NK-92 treated with Interleukin-12 subunit alpha and Interleukin-12 subunit beta, amount 100 ng/mL, for 24 hours (cell line): Measurements from ENCODE around the gene NDST3.
"Not testable (repeated sequence)": the region's sequence is repeated elsewhere in the genome, so short reads cannot be mapped to it uniquely, and the experiment has no call there.

Source experiments
- DNase-seq: peaks from one replicate; lab custom pipeline; 2025; lab: John Stamatoyannopoulos, UW

NDST3 gene

DNA sequence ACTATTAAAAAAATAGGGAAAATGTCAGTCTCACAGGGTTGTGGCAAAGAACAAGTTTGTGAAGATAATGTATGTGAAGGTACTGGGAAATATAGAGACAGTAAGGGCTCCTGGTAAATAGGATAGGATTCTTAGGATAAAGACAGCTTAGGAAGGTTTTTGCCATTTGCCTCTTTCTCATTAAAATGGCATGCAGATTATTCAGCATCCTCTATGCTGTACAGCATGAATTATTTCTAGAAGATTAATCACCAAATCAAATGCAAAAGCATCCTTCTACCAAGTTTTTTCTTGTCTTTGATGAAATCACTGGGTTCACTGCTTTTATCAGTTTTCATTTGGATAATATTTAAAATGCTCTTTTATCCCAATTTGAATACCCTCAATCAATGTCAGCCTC, 142.8 kb downstream of the NDST3 start:
- no peak for DNase-seq

DNA sequence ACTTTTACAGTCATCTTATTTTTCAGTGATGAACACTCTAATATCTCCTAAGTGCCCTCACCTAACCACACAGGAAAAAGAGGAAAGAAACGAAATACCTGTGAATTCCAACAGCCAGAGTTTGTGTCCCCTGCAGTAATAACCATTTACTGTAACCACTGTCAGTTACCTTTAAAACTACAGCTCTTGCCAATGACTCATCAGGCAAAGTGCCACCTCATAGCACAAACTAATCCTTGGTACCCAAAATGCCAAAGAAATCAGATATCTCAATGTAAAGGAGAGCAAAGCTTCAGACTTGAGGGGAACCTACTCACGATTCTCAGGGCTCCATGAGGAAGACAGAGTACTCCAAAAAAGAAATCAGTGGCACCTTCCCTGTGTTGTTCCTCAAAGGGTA, 146.5 kb downstream of the NDST3 start:
- no peak for DNase-seq

DNA sequence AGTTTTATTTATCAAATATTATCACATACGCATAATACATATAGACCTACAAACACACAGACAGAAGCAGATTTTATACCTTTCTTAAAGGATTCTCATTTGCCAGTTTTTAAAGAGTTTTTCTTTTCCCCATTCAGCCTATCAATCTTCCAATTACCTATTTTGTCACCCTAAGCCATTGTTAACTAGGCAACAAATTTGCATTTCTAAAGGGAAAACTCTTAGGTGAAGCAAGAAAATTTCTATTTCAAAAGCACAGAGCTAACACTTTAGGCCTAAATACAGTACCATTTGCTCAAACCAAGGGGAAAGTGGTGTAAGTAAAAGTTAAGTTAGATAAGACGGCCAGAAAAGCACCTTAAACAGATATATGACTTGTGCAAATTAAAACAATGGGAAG, 156.6 kb downstream of the NDST3 start:
- DNase-seq, result no peak

DNA sequence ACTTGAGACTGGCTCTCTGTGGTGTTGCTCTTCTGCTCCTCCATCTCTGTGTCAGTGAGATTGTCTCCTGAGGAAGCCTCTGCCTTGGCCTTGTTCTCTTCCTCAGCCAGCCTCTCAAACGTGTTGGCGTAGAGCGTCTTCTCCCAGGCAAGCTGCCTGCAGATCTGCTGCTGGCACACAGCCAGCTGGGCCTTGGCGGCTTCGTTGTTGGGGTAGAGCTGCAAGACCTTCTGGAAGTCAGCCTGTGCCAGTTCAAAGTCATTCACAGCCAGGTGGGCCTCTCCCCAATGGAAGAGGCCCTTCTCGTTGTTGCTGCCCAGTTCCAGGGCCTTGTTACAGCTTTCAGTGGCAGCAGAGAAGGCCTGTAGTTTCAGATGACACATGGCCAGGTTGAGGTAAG, 159.1 kb downstream of the NDST3 start:
- no peak for DNase-seq

DNA sequence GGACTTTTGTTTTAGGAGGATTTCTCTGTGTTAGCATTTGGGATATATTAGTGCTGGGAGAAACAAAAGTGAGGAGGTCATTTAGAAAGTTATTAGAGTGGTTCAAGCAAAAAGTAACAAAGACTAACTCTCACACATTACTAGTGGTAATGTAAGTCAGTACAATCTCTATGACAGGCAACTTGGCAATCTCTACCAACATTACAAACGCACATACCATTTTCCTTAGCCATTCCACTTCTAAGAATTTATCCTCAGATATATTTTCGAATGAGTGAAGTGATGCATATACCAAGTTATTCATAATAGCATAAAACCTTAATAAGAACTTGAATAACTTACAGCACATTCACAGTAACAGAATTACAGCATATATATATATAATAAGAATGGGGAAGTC, 172.3 kb downstream of the NDST3 start:
- DNase-seq, result no peak

DNA sequence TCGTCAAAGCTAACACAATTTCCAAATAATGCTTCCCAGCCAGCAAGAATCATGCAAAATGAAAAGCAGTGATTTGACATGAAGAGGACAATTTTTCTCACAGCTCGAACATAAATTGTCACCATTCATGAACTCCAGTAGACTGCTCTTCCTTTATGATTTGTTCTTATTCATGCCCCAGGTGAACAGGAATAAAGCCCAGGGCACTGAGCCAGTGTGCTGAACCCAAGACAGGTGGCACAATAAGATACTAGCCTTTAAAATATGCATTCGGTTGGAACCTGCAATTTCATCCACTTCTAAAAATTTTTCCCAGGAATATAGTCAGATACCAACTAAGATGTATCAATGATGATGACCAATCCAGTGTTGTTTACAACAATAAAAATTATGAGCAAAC, 178.8 kb downstream of the NDST3 start:
- no peak for DNase-seq

DNA sequence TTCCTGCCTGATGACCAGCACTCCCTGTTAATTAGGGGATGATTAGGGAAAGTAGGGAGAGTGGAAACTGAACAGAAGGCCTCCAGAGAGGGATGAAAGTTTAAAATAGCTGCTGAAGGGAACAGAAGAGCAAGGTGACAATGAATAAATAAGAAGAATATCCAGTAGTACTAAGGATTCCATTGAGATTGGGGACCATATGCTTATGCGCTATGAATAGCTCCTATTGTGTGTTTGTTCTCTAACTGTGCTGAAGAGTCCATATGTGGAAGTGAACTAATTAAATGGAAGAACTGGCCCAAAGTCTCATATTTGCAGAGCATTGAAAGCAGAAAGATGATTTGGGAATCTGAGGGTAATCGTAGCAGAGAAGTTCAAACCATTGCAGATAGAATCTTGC, 181.5 kb downstream of the NDST3 start:
- no peak for DNase-seq

DNA sequence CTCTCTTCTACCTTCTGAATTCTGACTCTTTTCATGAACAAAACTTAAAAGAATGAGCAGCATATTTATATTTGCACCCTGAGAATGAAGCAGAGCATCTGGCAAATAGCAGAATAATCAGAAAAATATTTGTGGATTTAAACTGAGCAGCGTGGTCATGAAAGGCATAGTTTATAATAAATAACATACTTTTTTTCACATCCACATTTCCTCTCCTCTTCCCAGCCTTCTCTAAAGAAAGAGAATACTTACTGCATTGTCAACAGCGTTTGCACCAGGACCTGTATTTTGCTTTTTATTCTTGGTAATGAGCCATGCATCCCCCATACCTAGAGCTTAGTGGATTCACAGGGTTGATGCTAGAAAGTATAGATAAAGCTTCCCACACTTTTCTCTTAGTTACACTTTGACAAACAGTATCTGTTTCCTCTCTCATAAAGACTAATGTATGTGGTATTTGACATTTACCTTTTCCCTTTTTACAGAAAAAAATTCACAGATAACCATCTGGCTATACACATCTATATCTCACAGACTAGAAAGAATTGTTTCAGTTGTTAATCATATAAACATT, 187.0 kb downstream of the NDST3 start:
- no peak for DNase-seq

DNA sequence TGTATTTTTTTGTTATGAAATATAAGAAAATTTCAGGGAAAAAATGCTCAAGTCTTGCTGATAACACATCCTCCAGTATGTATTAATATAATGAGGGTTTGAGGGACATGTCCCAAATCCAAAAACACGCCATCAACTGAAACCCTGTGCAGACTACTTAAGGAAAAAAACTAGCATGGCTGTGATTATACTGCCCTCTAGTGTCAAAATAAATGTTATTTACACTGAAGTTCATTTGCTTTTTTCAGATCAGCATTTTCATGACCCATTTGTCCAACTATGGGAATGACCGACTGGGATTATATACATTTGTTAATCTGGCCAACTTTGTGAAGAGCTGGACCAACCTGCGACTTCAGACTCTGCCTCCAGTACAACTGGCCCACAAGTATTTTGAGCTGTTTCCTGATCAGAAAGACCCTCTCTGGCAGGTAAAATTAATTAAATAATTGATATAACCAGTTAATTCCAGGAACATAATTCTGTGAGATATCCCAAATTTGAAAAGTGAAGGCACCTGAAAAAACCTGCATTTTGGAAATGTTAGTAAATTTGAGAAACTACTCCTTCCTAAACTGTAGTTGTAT, 190.1 kb downstream of the NDST3 start:
- no peak for DNase-seq

DNA sequence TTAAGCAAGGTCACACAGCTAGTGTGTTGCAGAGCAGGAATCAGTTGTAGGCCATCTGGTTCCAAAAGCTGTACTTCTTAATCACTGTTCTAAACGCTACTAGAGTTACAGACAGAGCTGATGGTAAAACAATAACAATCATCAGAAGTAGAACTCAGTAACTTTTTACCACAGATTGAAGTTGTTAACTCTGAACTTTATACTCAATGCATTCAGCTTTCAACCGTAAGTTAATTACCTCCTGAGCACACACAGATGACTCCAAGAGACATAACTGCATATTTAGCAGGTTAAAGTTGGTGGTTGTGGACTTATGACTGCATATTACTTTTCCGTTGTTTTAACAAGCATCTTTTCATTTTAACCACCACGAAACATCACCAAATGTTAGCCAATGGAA, 191.2 kb downstream of the NDST3 start:
- no peak for DNase-seq

DNA sequence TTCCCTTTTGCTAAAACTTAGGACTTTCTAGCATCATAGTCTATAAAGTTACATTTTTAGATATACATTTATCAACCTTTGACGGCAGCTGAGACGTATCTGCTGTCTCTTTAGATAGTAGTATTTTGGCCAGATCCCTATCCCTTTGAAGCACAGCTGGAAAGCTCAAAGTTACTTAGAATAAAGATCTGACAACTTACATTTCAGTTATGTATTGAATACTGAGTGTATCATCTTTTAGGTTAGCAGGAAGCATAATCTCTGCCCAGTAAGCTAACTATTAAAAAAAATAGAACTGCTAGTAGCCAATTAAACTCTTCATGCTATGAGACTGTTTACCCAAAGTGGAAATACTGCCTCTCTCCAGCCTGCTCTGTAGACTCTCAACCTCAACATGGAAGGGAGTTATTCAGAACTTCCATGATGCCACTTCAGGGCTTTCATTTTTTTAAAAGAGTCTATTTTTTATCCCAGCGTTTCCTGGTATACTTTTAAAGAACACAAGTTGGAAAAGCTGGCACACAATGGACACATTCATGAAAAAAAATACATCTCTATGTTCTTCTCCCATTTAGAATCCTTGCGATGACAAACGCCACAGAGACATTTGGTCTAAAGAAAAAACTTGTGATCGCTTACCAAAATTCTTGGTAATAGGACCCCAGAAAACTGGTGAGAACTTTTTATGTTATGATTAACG, 192.2 kb downstream of the NDST3 start:
- DNase-seq, result no peak

DNA sequence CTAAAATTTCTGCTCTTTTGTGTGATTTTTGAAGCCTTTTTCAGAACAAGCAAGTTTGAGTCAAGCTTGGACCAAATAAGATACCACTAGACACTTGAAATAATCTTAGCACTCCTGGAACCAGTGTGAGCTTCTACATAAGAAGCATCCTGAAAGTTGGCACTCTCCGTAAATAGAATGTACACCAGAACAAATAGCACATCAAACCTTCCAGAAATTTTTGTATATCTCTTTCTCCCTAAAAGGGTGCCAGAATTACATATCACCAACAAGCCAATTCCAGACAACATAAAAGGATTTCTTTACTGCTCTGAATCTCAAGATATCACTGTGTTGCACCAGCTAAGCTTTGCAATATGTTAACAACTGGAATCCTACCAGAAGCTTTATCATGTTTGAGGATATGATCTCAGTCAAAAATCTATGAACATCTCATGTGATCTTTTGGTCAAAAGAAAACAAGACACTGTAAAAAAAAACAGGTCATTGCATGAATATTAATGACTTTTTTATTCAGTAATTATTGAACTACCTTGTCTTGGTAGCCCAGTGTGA, 201.4 kb downstream of the NDST3 start:
- DNase-seq, result no peak

DNA sequence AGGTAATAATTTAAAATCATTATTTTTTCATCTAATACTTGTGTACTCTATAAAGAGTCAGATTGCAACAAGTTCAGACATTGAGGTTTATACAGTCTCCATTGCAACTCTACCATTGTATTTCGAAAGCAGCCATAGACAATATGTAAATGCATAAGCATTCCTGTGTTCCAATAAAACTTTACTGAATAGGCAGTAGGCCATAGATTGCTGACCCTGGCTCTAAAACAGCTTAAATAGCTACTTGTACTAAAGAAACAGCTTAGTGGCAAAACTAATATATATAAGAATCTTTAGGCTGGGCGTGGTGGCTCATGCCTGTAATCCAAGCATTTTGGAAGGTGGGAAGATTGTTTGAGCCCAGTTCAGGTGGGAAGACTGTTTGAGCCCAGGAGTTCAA, 203.2 kb downstream of the NDST3 start:
- no peak for DNase-seq

DNA sequence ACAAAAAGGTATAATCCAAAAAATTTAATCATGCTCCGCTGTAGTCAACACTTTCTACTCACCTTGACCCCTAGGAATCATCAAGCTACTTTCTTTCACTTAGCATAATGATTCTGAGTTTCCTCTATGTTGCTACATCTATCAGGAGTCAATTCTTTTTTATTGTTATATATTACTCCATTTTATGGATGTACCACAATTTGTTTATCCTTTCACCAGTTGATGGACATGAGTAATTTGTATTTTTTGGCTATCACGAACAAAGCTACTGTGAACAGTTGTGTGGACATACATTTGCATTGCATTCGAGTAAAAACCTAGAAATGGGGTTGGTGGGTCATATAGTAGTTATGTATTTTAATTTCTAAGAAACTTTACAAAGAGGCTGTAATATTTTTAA, 215.6 kb downstream of the NDST3 start:
- no peak for DNase-seq

DNA sequence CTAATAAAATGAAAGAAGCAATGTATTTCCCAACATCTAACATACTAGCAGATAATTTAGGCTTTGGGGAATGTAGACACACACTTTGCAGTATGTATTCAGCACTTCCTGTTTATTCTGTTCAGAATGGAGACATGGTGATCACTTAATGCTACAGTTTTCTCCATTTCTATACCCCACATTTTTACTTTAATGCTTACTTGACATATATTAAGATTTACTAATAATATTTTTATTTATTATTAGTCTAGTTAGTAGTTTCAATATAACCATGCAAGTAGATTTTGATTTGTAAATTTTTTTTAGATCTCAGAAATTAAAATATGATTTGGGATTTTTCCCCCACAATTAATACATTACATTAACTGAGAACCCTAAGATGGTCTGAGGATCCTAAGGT, 220.1 kb downstream of the NDST3 start:
- no peak for DNase-seq

DNA sequence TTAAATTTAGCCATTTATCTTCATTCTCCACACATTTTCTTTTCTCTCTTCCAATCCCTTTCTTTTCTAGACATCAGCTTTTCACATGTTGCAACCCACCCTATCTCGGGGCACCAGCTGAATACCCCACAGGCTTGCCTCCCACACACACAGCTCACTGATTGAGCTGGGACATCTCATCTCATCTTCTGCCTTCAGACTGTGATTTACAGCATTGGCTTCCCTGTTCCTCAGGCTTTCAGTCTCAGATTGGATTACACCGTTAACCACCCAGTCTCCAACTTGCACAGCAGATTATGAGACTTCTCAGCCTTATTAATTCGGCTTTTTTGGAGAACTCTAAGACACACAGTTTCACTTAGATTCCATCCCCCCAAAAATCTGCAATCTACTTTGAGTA, 224.8 kb downstream of the NDST3 start:
- no peak for DNase-seq

DNA sequence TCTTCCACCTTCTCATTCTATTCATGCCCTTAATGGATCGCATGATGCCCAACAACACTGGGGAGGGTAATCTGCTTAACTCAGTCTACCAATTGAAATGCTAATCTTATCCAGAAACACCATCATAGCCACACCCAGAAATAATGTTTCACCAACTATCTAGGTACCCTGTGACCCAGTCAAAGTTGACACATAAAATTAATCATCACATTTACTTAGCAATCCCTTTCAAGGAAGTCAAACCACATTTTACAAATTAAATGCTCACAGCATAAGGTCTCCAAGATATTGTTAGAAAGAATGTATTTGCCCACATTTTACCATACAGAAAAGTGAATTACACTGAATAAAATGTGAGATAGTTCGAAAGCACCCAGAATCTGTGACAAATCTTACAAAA, 226.0 kb downstream of the NDST3 start:
- DNase-seq, result no peak

DNA sequence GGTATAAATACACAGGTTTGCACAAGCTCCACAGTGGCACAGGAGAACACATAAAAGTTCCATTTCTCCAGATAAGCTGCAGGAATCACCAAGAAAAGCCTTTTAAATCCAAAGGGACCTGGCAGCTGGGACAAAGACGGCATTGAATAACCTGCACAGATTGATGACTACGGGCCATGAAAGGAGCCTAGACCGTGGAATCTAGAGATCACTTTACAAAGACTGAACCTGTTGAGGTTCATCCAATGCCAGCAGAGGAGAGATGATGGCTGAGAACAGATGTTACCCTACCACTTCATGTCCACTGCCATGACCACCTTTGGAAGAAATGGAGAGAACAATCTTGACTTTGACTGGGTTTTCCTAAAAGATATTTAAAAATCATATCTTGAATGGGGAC, 229.8 kb downstream of the NDST3 start:
- no peak for DNase-seq

DNA sequence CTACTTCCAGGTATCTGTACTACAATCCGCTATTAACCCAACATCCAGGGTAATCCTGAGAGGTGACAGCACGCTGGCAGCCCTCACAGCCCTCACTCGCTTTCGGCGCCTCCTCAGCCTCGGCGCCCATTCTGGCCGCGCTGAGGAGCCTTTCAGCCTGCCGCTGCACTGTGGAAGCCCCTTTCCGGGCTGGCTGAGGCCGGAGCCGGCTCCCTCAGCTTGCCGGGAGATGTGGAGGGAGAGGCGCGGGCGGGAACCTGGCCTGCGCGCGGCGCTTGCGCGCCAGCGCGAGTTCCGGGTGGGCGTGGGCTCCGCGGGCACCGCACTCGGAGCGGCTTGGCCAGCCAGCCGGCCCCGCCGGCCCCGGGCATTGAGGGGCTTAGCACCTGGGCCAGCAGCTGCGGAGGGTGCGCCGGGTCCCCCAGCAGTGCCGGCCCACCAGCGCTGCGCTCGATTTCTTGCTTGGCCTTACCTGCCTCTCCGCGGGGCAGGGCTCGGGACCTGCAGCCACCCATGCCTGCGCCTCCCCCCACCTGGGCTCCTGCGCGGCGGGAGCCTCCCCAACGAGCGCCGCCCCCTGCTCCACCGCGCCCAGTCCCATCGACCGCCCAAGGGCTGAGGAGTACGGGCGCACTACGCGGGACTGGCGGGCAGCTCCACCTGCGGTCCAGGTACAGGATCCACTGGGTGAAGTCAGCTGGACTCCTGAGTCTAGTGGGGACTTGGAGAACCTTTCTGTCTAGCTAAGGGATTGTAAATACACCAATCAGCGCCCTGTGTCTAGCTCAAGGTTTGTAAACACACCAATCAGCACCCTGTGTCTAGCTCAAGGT, 231.2 kb downstream of the NDST3 start:
- DNase-seq, result no peak

DNA sequence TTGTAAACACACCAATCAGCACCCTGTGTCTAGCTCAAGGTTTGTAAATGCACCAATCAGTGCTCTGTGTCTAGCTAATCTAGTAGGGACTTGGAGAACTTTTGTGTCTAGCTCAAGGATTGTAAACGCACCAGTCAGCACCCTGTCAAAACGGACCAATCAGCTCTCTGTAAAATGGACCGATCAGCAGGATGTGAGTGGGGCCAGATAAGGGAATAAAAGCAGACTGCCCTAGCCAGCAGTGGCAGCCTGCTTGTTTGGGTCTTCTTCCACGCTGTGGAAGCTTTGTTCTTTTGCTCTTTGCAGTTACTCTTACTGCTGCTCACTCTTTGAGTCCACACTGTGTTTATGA, 231.8 kb downstream of the NDST3 start:
- DNase-seq, result not testable (repeated sequence)

DNA sequence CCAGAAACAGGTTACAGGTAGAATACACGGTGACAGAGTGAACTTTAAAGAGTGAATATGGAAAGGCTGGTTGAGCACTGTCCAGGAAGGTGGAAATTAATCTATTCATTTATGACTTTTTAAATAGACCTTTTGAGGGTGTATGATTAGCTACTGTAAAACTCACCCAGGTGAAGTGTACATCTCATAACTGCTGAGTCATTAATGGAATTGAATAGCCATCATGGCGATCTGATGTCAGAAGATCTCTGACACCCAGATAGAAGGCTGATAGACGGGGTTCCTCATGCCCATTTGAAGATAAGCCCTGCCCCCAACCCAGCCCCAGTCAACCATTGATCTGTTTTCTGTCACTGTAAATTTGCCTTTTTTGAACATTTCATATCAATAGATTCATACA, 234.5 kb downstream of the NDST3 start:
- DNase-seq, result no peak

DNA sequence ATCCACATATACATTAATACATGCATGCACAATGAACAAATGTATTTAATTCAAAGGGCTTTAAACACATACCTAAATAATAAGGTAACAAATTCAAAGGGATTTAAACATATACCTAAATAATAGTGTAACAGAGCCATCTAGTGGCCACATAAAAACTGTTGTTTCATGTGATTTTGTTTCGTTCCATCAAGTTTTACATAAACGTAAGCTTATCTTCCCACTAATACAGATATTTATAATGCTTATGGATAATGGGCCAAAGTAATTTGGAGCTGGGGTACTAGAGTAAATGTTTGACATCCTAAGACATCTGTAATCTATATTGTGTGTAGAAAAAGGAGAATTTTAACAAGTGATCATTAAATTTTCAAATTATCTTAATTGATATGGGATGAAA, 236.2 kb downstream of the NDST3 start:
- no peak for DNase-seq

DNA sequence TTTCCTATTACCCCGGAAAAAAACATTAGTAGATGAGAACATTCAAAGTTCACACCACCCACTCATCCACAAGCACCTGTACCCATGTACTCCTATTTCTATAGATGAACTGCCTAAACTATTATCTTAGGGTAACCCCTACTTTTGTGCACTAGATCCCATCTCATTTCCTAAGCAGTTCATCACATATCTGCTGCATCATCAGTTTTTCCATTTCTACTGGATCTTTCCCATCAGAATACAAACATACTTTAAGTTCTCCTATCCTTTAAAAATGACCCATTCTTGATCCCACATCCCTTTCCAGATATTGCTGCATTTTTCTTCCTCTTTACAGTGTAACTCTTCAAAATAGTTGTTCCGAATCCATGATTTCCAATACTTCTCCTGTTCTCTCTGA, 237.5 kb downstream of the NDST3 start:
- DNase-seq, result no peak
